GM06990 (cell line): ENCODE measurements around the gene OMG.

Experiments
- DNase-seq: peaks from one replicate; pipeline ENCODE4 v3.0.0-alpha.2; 2011; ENCODE audit not compliant: insufficient read length; ENCODE audit errors: extremely low read depth
- H3K27me3 ChIP-seq: replicated peaks from 2 replicates; pipeline ENCODE4 v1.6.0; 2011; ENCODE audit warnings: low read length; ENCODE audit not compliant: control insufficient read depth, insufficient read depth
- H3K36me3 ChIP-seq: 2 replicates; pipeline ENCODE4 v1.5.1; 2011; ENCODE audit warnings: low read length; ENCODE audit not compliant: control insufficient read depth, insufficient read depth
- H3K4me3 ChIP-seq: replicated peaks from 2 replicates; pipeline ENCODE4 v1.5.1; 2011; ENCODE audit warnings: low read depth, mild to moderate bottlenecking, control low read depth, low read length
- TF ChIP-seq, protein P1 (sequence below): IDR thresholded peaks from 2 replicates; pipeline ENCODE4 v1.5.1; 2011; ENCODE audit warnings: low read length, control low read depth, mild to moderate bottlenecking, inconsistent platforms; ENCODE audit not compliant: insufficient read depth, poor library complexity, severe bottlenecking

Gene OMG

GRCh38 chr17:31311526-31311925, 14.5 kb upstream of the OMG start:
- TF ChIP-seq, protein P1, sequence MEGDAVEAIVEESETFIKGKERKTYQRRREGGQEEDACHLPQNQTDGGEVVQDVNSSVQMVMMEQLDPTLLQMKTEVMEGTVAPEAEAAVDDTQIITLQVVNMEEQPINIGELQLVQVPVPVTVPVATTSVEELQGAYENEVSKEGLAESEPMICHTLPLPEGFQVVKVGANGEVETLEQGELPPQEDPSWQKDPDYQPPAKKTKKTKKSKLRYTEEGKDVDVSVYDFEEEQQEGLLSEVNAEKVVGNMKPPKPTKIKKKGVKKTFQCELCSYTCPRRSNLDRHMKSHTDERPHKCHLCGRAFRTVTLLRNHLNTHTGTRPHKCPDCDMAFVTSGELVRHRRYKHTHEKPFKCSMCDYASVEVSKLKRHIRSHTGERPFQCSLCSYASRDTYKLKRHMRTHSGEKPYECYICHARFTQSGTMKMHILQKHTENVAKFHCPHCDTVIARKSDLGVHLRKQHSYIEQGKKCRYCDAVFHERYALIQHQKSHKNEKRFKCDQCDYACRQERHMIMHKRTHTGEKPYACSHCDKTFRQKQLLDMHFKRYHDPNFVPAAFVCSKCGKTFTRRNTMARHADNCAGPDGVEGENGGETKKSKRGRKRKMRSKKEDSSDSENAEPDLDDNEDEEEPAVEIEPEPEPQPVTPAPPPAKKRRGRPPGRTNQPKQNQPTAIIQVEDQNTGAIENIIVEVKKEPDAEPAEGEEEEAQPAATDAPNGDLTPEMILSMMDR: no peak
- no peaks in the 10 kb centered on the region; the same call in none of the 2 replicates for H3K36me3 ChIP-seq
- H3K27me3 ChIP-seq: no peaks in the 10 kb centered on the region
- DNase-seq: no peak
- peak overlapping the region; percentile 82 for H3K4me3 ChIP-seq

DNA sequence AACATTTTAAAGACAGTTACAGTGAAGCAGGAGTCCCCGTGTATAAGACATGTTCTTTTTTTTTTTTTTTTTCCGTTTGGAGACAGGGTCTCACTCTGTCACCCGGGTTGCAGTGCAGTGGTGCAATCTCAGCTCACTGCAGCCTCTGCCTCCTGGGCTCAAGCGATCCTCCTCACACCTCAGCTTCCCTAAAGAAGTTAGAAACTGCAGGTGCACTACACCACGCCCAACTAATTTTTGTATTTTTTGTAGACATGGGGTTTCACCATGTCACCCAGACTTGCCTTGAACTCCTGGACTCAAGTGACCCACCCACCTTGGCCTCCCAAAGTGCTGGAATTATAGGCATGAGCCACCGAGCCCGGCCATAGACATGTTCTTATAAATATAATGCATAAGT, 13.8 kb upstream of the OMG start:
- no peaks in the 10 kb centered on the region; the same call in none of the 2 replicates for H3K36me3 ChIP-seq
- H3K4me3 ChIP-seq: peak overlapping the region; percentile 82
- TF ChIP-seq, protein P1: no peak
- H3K27me3 ChIP-seq: no peaks in the 10 kb centered on the region
- peak; percentile 40 for DNase-seq

GRCh38 chr17:31310260-31310659, 13.2 kb upstream of the OMG start:
- H3K4me3 ChIP-seq: peak overlapping the region; percentile 82
- DNase-seq: no peak
- TF ChIP-seq, protein P1: no peak
- no peaks in the 10 kb centered on the region for H3K27me3 ChIP-seq
- peaks cover under 1% of the 10 kb centered on the region for H3K36me3 ChIP-seq

DNA sequence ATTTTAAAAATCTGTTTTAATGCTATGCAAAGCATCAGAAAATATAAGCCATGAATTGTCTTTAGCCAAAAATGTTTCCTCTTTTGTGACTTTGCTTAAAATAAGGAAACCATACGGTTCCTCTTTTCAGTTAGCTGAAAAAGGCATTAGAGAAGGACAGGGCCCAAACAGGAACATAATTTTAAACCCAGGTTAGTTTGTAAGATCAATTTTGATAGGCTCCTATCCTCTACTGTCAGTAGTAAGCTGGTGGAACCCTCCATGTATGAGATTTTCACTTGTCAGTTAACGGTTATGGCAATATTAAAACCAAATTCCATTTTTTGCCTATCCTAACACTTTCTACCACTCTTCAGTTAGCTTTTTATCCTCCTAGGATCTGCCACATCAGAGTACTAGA, 12.5 kb upstream of the OMG start:
- TF ChIP-seq, protein P1: no peak
- Histone ChIP-seq H3K4me3 (peak overlapping the region; percentile 82), H3K27me3 (no peaks in the 10 kb centered on the region), H3K36me3 (peaks cover 4% of the 10 kb centered on the region)
- peak; percentile 37 for DNase-seq

DNA sequence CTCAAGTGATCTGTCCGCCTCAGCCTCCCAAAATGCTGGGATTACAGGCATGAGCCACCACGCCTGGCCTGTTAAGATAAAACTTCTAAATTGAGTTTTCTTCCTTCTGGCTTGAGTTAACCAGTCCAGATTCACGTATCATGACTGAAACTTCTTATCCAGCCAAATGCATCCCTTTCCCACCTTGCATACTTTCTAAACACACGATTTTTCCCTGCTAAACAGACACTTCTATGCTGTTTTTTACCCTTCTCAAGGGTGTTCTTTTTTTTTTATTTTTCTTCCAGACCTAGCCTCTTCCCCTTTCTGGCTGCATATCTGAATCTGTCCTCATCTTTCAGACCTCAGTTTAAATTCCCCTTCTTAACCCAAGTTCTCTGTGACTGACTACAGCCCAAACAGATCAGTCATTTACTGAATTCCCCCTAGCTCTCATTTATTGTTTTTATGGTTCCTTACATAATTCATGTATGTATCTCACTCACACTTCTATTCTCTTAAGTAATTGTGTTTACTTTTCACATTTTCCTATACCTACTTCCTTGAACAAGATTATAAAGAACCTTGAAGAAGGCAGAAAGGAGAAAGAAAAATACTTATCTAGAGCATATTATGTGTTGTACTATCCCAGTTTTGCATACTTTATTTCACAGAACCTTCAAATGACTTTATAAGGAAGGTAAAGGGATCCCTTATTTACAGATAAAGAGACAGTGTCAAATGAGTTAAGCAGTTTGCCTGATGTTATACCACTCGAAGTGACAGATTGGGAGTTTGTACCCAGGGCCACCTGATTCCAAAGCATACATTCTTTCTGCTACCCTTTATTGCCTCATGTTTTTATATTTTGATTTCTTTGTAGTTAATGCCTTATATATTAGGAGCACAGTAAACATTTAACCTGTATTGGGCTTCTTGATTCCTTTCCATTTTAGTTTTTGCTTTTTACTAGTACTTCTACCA, 11.6 kb upstream of the OMG start:
- Histone ChIP-seq H3K36me3 (peaks cover 4% of the 10 kb centered on the region), H3K27me3 (no peaks in the 10 kb centered on the region), H3K4me3 (peak overlapping the region; percentile 82)
- no peak for DNase-seq
- TF ChIP-seq, protein P1: no peak
